Measurements from ENCODE around the gene LOX.

GRCh38 chr5:122105909-122106308, 27.9 kb upstream of the LOX start:
- TF ChIP-seq EZH2phosphoT487 (IDR thresholded peaks at IDR 0.05; ENCODE audit: insufficient read depth, low read depth) = no peak
- TF ChIP-seq EZH2 (IDR thresholded peaks at IDR 0.05; ENCODE audit: insufficient read depth, poor library complexity, severe bottlenecking) = no peak

Data from GM23248 (cell line).